H9 (cell line): Measurements from ENCODE around the gene SRSF4. TPM values are rescaled to one million over a fixed set of nuclear protein-coding genes. Genes with fewer than 3 reads are reported as not detected.
A peak's percentile ranks its signal among the peaks of the same experiment; 100 is the strongest.

ENCODE experiments used
- DNase-seq: peaks from one replicate; pipeline ENCODE4 v3.0.0-alpha.2; 2017
- H2AFZ ChIP-seq: one replicate; pipeline ENCODE4 v1.6.1; 2013; ENCODE audit warnings: mild to moderate bottlenecking, low read length, control low read depth, moderate library complexity
- H2AK5ac ChIP-seq: 2 replicates; pipeline ENCODE4 v1.6.1; 2013; ENCODE audit warnings: low read length, control low read depth, mixed read lengths; ENCODE audit not compliant: insufficient read length
- H2BK120ac ChIP-seq: one replicate; pipeline ENCODE4 v1.6.1; 2013; ENCODE audit warnings: low read depth, mild to moderate bottlenecking, low read length, control low read depth, inconsistent platforms; ENCODE audit not compliant: poor library complexity, severe bottlenecking
- H2BK12ac ChIP-seq: 2 replicates; pipeline ENCODE4 v1.6.1; 2013; ENCODE audit warnings: low read length, control low read depth, mixed read lengths, low read depth; ENCODE audit not compliant: insufficient read length
- H2BK15ac ChIP-seq: 2 replicates; pipeline ENCODE4 v1.6.1; 2013; ENCODE audit warnings: low read depth, low read length, control low read depth
- H2BK20ac ChIP-seq: one replicate; pipeline ENCODE4 v1.6.1; 2013; ENCODE audit warnings: low read depth, mild to moderate bottlenecking, low read length, control low read depth, inconsistent platforms; ENCODE audit not compliant: poor library complexity, severe bottlenecking
- H2BK5ac ChIP-seq: 2 replicates; pipeline ENCODE4 v1.6.1; 2013; ENCODE audit warnings: low read length, control low read depth, mixed read lengths; ENCODE audit not compliant: insufficient read length
- H3K14ac ChIP-seq: 2 replicates; pipeline ENCODE4 v1.6.1; 2013; ENCODE audit warnings: low read length, control low read depth; ENCODE audit not compliant: insufficient read depth
- H3K18ac ChIP-seq: 2 replicates; pipeline ENCODE4 v1.6.1; 2013; ENCODE audit warnings: low read depth, mild to moderate bottlenecking, mixed read lengths, low read length, control low read depth; ENCODE audit not compliant: insufficient read length
- H3K23ac ChIP-seq: 2 replicates; pipeline ENCODE4 v1.6.1; 2013; ENCODE audit warnings: low read length, control low read depth, mixed read lengths, low read depth; ENCODE audit not compliant: insufficient read length
- H3K23me2 ChIP-seq: 2 replicates; pipeline ENCODE4 v1.6.1; 2013; ENCODE audit warnings: low read depth, mild to moderate bottlenecking, mixed read lengths, low read length, control low read depth; ENCODE audit not compliant: insufficient read length, poor library complexity, severe bottlenecking
- H3K27ac ChIP-seq: 2 replicates; pipeline ENCODE4 v1.5.1; 2013; ENCODE audit warnings: low read length, control low read depth, mixed read lengths, low read depth; ENCODE audit not compliant: insufficient read length
- H3K27me3 ChIP-seq: 2 replicates; pipeline ENCODE4 v1.6.1; 2013; ENCODE audit warnings: low read length, control low read depth, inconsistent platforms; ENCODE audit not compliant: insufficient read depth
- H3K4ac ChIP-seq: 2 replicates; pipeline ENCODE4 v1.6.1; 2013; ENCODE audit warnings: low read depth, mild to moderate bottlenecking, control low read depth, inconsistent platforms, low read length, moderate library complexity
- H3K4me1 ChIP-seq: 2 replicates; pipeline ENCODE4 v1.6.1; 2013; ENCODE audit warnings: low read length, control low read depth, inconsistent platforms; ENCODE audit not compliant: insufficient read depth
- H3K4me2 ChIP-seq: 2 replicates; pipeline ENCODE4 v1.6.1; 2013; ENCODE audit warnings: low read length, control low read depth, mixed read lengths; ENCODE audit not compliant: insufficient read length, insufficient read depth
- H3K56ac ChIP-seq: 2 replicates; pipeline ENCODE4 v1.6.1; 2013; ENCODE audit warnings: low read depth, mild to moderate bottlenecking, mixed read lengths, low read length, control low read depth; ENCODE audit not compliant: insufficient read length
- H3K79me1 ChIP-seq: 2 replicates; pipeline ENCODE4 v1.6.1; 2013; ENCODE audit warnings: low read depth, mild to moderate bottlenecking, moderate library complexity, low read length, control low read depth, inconsistent platforms; ENCODE audit not compliant: insufficient read depth, poor library complexity, severe bottlenecking
- H3K79me2 ChIP-seq: 2 replicates; pipeline ENCODE4 v1.6.1; 2013; ENCODE audit warnings: low read length, control low read depth, inconsistent platforms; ENCODE audit not compliant: insufficient read depth
- H3K9ac ChIP-seq: 2 replicates; pipeline ENCODE4 v1.6.1; 2013; ENCODE audit warnings: low read length, control low read depth, mixed read lengths; ENCODE audit not compliant: insufficient read length; ENCODE audit errors: extremely low read depth
- H3K9me3 ChIP-seq: one replicate; pipeline ENCODE4 v1.6.1; 2013; ENCODE audit warnings: low read depth, low read length, inconsistent platforms; ENCODE audit not compliant: control insufficient read depth
- H3T11ph ChIP-seq: one replicate; pipeline ENCODE4 v1.6.1; 2013; ENCODE audit warnings: mild to moderate bottlenecking, low read length, control low read depth, inconsistent platforms
- H4K20me1 ChIP-seq: one replicate; pipeline ENCODE4 v1.6.1; 2013; ENCODE audit not compliant: control insufficient read depth, insufficient read length, insufficient read depth
- H4K5ac ChIP-seq: 2 replicates; pipeline ENCODE4 v1.6.1; 2013; ENCODE audit warnings: low read depth, mild to moderate bottlenecking, mixed read lengths, low read length, control low read depth; ENCODE audit not compliant: insufficient read length
- H4K8ac ChIP-seq: replicated peaks from 2 replicates; pipeline ENCODE4 v1.6.1; 2013; ENCODE audit warnings: low read length, control low read depth, mixed read lengths, low read depth; ENCODE audit not compliant: insufficient read length
- H4K91ac ChIP-seq: 2 replicates; pipeline ENCODE4 v1.6.1; 2013; ENCODE audit warnings: low read depth, mild to moderate bottlenecking, moderate library complexity, mixed read lengths, low read length, control low read depth; ENCODE audit not compliant: insufficient read length
- H3K27ac Mint-ChIP-seq, 3 experiments: 2 replicates in 2 of 3; 3 replicates in 1 of 3; pipeline ENCODE4 v1.8.0; 2020 to 2021; ENCODE audit warnings: mixed read lengths in 3 of 3, mild to moderate bottlenecking in 1 of 3, moderate library complexity in 1 of 3
- H3K27me3 Mint-ChIP-seq: 2 replicates; pipeline ENCODE4 v1.8.0; 2021; ENCODE audit warnings: low read depth, mild to moderate bottlenecking, moderate library complexity, mixed read lengths
- H3K36me3 Mint-ChIP-seq, 3 experiments: 2 replicates in 2 of 3; 3 replicates in 1 of 3; pipeline ENCODE4 v1.8.0; 2020 to 2021; ENCODE audit warnings: low read depth in 3 of 3, mixed read lengths in 3 of 3; ENCODE audit not compliant: insufficient read depth in 1 of 3
- H3K4me1 Mint-ChIP-seq, 2 experiments: 2 replicates each; pipeline ENCODE4 v1.8.0; 2020; ENCODE audit warnings: mixed read lengths in 2 of 2
- H3K4me3 Mint-ChIP-seq, 2 experiments: 2 replicates in 1 of 2; 3 replicates in 1 of 2; pipeline ENCODE4 v1.8.0; 2020 to 2021; ENCODE audit warnings: mild to moderate bottlenecking in 2 of 2, mixed read lengths in 2 of 2, moderate library complexity in 1 of 2
- H3K9me3 Mint-ChIP-seq, 2 experiments: 2 replicates in 1 of 2; 3 replicates in 1 of 2; pipeline ENCODE4 v1.8.0; 2020; ENCODE audit warnings: mild to moderate bottlenecking in 2 of 2, mixed read lengths in 2 of 2, moderate library complexity in 1 of 2
- WGBS: extraction: QIAGEN DNeasy Blood & Tissue Kit; methylation state at CpG from one replicate; pipeline ENCODE4 v1.1.7; 2013; ENCODE audit warnings: missing lambda C conversion rate, low lambda C conversion rate, mixed read lengths; ENCODE audit not compliant: insufficient read length; ENCODE audit errors: extremely low coverage; 5-methylcytosine and 5-hydroxymethylcytosine counted together
- total RNA-seq: library from RNA; stranded (reverse); gene quantifications from 2 replicates; pipeline ENCODE4 v1.2.1, GENCODE V29; 2021
- TF ChIP-seq, protein P1 (sequence below): fragments of 200-600 bp; sonication (generic); conservative IDR thresholded peaks from 3 replicates; pipeline ENCODE4 v1.8.0; 2021; ENCODE audit warnings: antibody characterized with exemption, mild to moderate bottlenecking

Gene SRSF4
- total RNA-seq, 1 experiment from 2014 or later = 90.6 TPM

DNA sequence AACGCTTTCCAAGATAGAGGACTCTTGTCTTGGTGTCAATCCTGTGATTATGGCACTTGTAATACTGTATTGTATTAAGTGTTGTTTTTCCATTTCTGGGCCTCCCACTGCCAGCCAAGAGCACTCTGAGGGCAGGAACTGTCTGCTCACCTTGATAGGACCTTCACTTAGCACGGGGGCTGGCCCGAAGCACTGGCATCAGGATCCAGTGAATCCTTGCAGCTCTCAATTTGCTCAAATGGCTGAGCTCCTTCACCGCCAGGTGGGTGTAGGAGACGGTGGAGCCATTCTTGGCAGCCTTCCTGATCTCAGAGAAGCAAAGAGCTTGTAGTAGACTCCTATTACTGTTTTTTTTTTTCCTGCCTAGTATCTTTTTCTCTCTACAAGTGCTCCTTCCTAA lies 31.4 kb upstream of the SRSF4 start:
- Histone ChIP-seq H3T11ph (no peak overlapping the region), H3K23me2 (no peaks in the 10 kb centered on the region), H3K79me2 (no peaks in the 10 kb centered on the region), H3K56ac (no peak overlapping the region), H2BK5ac (no peak overlapping the region), H2BK12ac (no peak overlapping the region), H4K91ac (no peak overlapping the region), H3K79me1 (no peaks in the 10 kb centered on the region), H3K27ac (no peak overlapping the region), H2AFZ (no peak overlapping the region), H3K4ac (no peak overlapping the region), H4K5ac (no peak overlapping the region), H3K9ac (no peak overlapping the region), H2BK120ac (no peak overlapping the region), H4K20me1 (no peaks in the 10 kb centered on the region), H2AK5ac (no peak overlapping the region), H2BK20ac (no peak overlapping the region), H2BK15ac (no peak overlapping the region), H3K14ac (no peak overlapping the region), H3K4me2 (no peak overlapping the region), H3K9me3 (no peaks in the 10 kb centered on the region), H3K4me1 (no peaks in the 10 kb centered on the region), H3K23ac (no peak overlapping the region), H4K8ac (no peak overlapping the region), H3K27me3 (no peaks in the 10 kb centered on the region), H3K18ac (no peak overlapping the region)
- peak overlapping the region in 1 of 3 experiments; percentile 69; a peak in 1 of 7 replicates for H3K27ac Mint-ChIP-seq
- no CpG with 5 or more reads among the region's 5 CpGs for WGBS
- H3K27me3 Mint-ChIP-seq = no peaks in the 10 kb centered on the region
- DNase-seq = no peak
- H3K4me3 Mint-ChIP-seq = no peak overlapping the region
- TF ChIP-seq, protein P1, sequence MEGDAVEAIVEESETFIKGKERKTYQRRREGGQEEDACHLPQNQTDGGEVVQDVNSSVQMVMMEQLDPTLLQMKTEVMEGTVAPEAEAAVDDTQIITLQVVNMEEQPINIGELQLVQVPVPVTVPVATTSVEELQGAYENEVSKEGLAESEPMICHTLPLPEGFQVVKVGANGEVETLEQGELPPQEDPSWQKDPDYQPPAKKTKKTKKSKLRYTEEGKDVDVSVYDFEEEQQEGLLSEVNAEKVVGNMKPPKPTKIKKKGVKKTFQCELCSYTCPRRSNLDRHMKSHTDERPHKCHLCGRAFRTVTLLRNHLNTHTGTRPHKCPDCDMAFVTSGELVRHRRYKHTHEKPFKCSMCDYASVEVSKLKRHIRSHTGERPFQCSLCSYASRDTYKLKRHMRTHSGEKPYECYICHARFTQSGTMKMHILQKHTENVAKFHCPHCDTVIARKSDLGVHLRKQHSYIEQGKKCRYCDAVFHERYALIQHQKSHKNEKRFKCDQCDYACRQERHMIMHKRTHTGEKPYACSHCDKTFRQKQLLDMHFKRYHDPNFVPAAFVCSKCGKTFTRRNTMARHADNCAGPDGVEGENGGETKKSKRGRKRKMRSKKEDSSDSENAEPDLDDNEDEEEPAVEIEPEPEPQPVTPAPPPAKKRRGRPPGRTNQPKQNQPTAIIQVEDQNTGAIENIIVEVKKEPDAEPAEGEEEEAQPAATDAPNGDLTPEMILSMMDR = no peak
- no peaks in the 10 kb centered on the region; a peak in 1 of 5 replicates for H3K9me3 Mint-ChIP-seq
- H3K36me3 Mint-ChIP-seq = peaks cover 15 to 50% (median 38%) of the 10 kb centered on the region in 3 experiments; a peak in 6 of 7 replicates
- H3K4me1 Mint-ChIP-seq = peaks cover 3 to 10% of the 10 kb centered on the region in 2 experiments; a peak in 2 of 4 replicates
